GM21619 (cell line): ENCODE data around the gene SLC34A3.
"Not testable (repeated sequence)": the region's sequence is repeated elsewhere in the genome, so short reads cannot be mapped to it uniquely, and the experiment has no call there.

ENCODE experiments used
- ATAC-seq: cut with Tn5 transposase; IDR thresholded peaks from one replicate; pipeline ENCODE4 v1.9.1; 2021; ENCODE audit not compliant: unreplicated experiment

SLC34A3 gene

DNA sequence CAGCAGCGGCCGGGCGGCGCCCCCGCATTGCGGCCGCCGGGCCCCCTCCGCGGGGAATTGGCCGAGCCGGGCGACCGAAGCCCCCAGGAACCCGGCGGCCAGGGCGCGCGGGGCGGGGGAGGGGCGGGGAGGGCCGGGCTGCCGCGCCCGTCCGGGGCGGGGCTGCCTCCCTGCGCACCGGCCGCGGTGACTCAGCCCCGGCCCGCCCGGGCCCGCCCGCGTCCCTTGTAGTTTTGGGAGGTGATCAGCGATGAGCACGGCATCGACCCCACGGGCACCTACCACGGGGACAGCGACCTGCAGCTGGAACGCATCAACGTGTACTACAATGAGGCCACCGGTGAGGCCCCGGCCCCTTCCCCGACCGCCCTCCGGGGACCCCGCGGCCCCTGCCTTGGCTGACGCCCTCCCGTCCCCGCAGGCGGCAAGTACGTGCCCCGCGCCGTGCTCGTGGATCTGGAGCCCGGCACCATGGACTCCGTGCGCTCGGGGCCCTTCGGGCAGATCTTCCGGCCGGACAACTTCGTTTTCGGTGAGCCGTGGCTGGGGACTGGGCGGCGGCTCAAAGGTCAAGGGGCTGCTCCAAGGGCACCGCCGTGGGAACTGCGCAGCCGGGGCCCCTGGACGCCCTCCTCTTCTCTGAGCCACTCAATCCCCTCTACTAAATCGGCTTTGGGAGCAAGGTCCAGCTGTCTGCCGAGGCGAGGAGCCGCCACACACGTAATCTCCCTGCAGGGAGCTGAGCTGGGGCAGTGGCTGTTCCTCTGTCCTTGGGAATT lies 11.0 kb downstream of the SLC34A3 start:
- peak; percentile 3 for ATAC-seq

DNA sequence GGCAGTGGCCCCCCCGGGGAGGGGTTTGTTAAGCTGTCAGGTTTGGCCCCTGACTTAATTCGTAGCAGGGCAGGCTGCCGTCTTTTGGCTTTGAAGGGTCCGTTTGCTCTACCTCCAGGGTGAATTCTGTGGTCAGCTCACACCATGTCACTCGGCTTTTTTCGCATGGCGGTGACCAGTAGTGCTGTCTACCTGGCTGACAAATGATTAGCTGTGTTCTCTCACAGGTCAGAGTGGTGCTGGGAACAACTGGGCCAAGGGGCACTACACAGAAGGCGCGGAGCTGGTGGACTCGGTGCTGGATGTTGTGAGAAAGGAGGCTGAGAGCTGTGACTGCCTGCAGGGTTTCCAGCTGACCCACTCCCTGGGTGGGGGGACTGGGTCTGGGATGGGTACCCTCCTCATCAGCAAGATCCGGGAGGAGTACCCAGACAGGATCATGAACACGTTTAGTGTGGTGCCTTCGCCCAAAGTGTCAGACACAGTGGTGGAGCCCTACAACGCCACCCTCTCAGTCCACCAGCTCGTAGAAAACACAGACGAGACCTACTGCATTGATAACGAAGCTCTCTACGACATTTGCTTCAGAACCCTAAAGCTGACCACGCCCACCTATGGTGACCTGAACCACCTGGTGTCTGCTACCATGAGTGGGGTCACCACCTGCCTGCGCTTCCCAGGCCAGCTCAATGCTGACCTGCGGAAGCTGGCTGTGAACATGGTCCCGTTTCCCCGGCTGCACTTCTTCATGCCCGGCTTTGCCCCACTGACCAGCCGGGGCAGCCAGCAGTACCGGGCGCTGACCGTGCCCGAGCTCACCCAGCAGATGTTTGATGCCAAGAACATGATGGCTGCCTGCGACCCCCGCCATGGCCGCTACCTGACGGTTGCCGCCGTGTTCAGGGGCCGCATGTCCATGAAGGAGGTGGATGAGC lies 11.8 kb downstream of the SLC34A3 start:
- no peak for ATAC-seq

DNA sequence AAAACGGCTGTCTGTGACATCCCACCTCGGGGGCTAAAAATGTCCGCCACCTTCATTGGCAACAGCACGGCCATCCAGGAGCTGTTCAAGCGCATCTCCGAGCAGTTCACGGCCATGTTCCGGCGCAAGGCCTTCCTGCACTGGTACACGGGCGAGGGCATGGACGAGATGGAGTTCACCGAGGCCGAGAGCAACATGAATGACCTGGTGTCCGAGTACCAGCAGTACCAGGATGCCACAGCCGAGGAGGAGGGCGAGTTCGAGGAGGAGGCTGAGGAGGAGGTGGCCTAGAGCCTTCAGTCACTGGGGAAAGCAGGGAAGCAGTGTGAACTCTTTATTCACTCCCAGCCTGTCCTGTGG lies 12.5 kb downstream of the SLC34A3 start:
- not testable (repeated sequence) for ATAC-seq

- ATAC-seq: no peak
These were observed 13.2 kb downstream of the SLC34A3 start for GRCh38 chr9:137243626-137244485.

- ATAC-seq: no peak
These were observed 14.1 kb downstream of the SLC34A3 start for GRCh38 chr9:137244486-137245449.

DNA sequence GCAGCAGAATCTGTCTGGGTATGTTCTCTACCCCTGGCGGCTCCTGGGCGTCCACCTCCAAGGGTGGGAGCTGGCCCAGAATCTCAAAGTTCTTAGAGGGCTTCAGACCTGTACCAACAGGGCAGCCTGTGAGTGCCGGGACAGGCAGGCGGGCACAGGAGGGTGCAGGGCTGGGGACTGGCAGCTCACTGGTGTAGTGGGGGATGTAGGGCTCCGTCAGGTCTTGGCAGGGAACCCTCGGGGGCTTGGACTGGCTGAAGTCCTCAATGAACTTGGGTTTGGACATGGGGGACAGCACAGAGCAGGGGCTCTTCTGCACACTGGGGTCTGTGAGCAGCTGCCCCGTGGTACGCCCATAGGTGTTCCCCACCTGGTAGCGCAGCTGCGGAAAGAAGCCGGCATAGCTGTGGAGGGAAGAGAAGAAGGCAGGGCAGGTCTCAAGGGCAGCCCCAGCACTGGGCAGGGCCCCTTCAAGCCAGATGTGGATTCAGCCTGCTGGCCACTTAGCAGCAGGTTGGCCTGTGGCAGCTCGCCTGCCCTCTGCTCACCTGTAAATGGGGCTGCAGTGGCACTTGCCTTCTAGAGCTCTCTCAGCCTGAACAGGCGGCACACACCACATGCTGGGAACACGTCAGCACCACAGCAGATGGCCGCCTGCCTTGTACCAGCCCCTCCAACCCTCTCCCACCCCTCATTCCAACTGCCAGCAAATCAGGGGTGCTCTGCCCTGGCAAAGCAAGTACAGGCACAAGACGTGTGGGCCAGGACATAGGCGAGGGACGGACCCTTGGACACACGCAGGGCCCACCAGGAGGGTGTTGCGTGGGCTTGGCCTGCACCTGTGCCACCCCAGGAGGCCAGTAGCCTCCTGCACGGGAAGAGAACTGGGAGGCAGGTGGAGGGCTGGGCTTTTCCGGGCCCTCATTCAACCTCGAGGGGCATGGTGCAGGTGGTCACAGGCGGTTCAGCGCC lies 15.0 kb downstream of the SLC34A3 start:
- ATAC-seq: no peak

DNA sequence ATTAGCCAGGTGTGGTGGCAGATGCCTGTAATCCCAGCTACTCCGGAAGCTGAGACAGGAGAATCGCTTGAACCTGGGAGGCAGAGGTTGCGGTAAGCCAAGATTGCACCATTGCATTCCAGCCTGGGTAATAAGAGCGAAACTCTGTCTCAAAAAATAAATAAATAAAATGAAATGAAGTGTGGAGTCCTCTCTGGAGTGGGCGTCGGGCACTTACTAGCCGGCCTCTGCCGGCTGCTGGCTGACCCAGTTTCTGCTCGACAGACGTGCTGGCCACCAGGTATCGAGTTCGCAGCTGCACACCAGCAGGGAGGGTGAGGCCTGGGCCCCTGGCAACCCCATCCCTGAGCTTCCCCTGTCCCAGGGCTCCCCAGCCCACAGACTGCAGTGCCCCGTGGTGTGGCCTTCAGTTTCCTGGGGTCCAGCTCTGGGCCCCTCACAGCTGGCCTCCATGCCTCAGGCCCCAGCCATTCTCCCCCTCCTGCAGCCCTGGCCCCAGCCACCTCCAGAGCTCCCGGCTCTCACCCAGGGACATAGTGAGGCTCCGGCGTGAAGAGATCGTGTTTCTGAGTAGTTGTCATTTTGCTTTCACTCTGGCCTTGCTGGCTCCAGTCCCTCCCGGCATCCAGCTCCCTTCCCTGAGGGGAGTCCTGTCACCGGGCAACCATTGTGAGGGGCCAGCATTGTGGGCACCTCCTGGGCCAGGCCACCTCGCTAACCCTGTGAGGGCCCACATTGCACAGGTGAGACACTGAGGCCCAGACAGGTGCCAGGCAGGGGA lies 16.6 kb downstream of the SLC34A3 start:
- ATAC-seq: no peak

- ATAC-seq: no peak
These were observed 17.1 kb downstream of the SLC34A3 start for GRCh38 chr9:137247916-137248175.

DNA sequence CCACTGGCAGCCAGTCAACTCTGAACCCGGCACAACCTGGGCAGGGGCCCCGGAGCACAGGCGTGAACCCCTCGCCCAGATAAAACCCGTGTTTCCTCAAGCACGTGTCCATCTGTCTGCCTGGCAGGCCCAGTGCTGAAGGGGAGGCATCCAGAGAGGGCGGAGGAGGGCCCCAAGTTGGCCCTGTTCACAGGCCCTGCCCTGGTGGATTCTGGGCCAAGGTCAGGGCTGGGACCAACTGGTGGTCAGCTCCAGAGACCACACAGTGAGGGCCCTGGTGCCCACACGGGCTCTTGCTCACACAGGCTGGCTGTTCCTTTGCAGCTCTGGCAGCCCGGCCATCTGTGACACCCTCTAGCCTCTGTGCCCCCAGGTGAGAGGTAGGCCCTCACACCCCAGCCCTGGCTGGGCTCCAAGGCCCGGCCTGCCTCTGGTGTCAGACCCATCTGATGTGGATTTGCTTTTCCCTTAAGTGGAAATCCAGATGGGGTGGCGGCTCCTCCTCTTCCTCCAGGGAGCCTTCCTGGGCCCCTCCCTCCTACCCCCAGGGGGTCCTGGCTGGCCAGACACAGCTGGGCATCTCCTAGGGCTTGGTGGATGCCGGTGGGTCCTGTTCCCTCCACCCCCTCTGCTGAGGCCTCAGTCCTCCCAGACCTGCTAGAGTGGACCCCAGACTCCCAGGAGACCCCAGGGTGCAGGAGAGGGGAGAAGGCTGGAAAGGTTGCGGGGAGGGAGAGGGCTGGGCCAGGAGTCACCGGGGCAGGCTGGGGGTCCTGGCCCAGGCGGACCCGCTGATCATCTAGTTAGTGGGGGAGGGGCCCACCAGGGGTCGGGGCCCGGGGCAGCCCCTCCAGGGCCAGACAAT lies 19.9 kb downstream of the SLC34A3 start:
- no peak for ATAC-seq

DNA sequence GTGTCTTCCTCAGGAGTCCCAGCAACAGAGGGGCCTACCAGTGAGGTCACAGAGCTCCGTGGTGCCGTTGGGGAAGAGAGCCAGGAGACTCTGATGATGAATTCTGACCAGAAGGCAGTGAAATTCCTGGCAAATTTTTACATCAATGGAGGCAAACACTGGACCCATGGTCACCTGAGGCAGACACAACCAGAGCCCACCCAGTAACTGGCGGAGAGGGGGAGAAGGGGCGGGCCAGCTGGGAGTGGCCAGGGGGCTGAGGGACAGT lies 20.4 kb downstream of the SLC34A3 start, which contains the start of gene STPG3:
STPG3 (plus strand) TSS at position 93 of the 268 bp plus-strand sequence; CDS start at position 94, 1 bp downstream.
- no peak for ATAC-seq

DNA sequence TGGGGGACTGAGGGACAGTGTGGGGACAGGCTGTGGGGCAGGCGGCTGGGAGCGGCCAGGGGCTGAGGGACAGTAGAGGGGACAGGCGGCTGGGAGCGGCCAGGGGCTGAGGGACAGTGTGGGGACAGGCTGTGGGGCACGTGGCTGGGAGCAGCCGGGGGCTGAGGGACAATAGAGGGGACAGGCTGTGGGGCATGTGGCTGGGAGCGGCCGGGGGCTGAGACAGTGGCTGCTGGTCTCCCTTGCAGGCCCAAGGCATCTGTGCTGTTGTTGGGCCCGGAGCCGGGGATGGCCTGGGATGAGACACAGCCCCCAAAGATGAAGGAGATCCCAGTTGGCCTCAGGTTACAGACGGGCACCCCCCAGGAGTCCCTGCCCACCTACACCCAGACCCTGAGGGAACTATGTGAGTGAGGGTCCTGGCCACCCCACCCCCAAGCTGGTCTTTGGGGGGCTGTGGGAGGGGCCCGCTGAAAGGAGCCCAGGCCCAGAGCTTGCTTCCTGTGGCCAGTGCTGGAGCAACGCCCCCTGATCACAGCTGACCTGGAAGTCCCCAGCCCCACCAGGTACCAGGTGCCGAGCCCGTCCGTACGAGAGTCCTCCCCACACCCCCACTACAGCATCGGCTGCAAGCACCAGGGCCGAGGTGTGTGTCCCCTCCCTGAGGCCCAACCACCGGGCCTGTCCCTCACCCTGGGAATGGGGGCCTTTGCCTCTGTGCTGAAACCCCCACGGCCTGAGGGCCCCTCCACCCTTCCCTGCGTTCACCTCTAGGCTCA lies 21.0 kb downstream of the SLC34A3 start:
- ATAC-seq: no peak

DNA sequence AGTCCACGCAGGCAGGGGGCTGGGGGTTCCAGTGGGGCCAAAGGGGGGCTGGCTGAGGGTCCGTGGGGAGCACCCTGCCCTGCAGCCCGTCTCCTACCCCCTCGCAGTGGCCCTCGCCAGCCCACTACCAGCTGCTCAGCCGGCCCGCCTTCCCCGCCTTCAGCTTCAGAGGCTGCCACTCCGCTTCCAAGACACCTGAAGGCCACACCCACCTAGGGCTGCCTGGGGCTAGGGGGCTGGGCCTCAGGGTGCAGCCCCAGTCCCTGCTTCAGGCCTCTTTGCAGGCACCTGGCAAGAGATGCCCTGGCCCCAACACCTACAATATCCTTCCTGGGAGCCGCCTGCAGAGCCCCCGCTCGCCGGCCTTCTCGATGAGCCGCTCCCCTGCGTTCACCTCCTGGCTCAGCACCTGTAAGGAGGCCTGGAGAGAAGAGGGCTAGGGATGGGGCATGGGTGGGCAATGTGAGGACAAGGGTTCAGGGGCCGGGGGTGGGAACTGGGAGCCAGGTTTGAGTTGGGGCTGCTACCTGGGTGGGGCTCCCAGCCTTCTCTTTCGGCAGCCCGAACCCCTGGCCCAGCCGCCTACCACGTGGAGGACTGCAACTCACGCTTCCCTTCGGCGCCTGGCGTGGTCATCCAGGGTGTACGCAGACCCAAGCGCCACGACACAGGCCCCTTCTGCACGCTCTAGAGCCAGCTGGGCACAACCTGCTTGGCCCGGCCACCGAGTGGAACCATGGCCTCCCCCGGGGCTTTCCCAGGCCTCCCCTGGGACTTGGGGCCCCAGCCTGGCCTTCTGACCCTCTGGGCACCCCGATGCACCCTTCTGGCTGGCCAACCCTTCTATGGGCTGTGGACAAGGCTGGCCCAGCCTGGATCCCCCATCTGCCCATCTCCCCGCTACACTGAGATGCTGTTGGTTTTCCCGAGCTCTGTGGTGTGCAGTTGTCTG lies 22.1 kb downstream of the SLC34A3 start:
- ATAC-seq: no peak

GRCh38 chr9:137253717-137254623 lies 23.3 kb downstream of the SLC34A3 start:
- no peak for ATAC-seq

GRCh38 chr9:137254624-137255447 lies 24.1 kb downstream of the SLC34A3 start, which contains the start of gene NELFB:
NELFB (plus strand) TSS chr9:137255327.
- ATAC-seq: peak; percentile 69
